ENCODE data around the gene SFXN4.

GRCh38 chr10:119098576-119098975 lies 66.9 kb downstream of the SFXN4 start:
- TF ChIP-seq CTCF (conservative IDR thresholded peaks at IDR 0.05) (no peak), ZFX (IDR thresholded peaks at IDR 0.05) (no peak)

All from C4-2B (cell line).